ENCODE measurements around the gene LAMC2.
"Not testable (repeated sequence)": the region's sequence is repeated elsewhere in the genome, so short reads cannot be mapped to it uniquely, and the experiment has no call there.

LAMC2 gene

GRCh38 chr1:183270541-183271141 is 84.6 kb downstream of the LAMC2 start:
- DNase-seq: no peak

GRCh38 chr1:183272390-183272848 is 86.4 kb downstream of the LAMC2 start:
- no peak for DNase-seq

DNA sequence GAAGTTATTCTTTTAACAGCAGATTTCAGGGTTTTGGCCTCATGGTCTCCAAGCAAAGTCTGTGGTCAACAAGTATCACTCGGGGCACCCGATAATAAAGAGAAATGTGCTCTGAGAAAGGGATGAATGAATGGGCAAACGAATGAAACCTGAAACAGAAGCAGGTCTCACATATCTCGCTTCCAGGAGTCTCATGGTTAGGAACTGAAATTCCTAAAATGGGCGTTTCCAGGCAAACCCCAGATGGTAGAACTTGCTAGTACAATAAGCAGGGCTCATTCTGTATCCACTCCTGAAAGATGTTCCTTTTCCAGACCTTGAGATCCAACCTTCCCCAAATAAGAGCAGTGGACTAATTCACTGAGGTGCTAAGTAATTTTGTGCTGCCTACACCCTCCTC is 87.2 kb downstream of the LAMC2 start:
- DNase-seq: no peak

- DNase-seq: not testable (repeated sequence)
These were observed 87.9 kb downstream of the LAMC2 start for GRCh38 chr1:183273984-183274383.

DNA sequence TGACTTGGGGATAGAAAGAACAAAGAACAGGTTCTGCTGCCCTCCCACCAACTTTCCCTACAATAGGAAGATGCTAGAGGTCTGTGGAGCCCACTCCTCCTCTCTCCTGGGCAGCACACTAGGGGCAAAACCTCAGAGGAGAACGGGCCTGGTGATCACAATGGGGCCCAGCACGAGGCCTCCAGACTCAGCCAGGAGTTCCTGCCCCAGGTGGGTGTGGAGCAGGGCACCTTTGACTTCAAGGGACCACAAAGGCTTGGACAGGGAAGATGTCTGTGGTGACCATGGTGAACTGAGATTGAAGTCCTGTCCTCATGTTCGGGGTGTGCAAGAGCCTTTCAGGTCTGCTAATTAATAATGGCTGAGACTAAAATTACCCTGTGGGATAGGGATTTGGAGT is 88.8 kb downstream of the LAMC2 start:
- no peak for DNase-seq

- DNase-seq: no peak
These were observed 89.3 kb downstream of the LAMC2 start for GRCh38 chr1:183275322-183275721.

DNA sequence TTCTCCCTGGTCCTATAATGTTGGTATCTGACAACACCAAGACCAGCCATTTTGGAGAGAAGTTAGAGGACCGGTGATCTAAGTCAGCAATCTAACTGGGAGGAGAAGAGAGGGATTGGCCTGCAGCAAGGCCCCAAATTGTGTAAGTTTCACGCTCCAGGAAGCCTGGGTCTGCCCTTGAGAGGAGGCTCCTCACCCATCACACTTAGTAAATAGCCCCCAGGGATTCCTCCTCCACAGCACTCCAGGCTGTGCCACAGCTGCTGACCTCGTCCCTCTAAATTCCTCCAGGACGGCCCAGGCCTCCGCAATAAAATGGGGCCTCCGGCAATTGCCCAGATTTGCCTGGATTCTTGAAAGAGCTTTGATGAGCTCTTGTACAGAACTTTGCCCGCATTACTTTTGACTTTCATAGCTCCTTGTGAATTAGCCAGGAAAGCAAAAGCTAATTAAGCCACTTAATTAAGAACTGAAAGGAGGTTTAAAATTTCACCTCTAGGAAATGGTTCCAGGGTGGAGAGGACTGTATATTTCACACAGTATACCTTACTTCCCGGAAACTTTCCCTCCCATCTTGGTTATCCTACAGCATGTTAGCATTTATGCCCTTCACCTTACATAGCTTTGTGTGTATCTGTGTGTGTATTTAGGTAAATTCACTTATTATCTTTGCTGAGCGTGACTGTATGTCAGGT is 90.5 kb downstream of the LAMC2 start:
- DNase-seq: no peak

DNA sequence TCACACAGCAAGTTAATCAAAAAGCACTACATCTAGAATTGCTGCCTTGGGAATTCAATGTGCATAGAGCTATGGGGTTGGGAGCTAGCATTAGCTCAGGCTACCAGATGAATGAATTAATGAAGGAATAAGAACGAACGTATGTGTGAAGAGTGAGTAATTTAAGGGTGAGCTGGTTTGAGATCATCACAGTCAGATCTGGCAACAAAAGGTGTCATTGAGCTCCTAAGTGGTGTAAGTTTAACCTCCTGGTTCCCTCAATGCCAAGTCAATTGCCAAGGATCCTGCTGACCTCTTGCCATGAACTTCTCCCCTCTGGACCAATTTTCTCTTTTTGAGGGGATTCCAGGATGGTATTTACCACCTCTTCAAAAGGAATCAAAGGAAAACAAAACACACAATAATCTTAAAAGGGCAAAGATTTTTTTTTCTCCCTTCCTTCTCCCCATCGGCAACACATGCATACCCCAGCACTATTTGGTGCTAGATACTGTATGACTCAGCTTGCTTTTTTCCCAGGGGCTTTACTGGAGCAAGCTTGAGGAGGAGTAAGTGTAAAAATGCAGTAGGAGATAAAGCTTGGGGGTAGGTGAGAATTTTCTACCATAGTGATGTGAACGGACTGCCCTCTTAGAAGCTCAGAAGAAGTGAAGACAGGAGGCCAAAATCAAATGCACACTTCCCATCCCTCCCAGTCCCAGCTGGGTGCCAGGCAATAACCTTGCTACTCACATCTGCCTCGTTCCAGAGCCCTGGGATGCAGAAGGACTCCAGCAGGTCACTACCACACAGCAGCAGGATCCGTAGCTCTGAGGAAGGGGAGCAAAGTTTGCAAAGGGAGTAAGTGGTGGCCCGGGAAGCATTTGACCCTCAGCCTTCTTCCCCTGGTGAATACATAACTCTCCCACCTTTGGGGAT is 92.0 kb downstream of the LAMC2 start:
- DNase-seq: no peak

DNA sequence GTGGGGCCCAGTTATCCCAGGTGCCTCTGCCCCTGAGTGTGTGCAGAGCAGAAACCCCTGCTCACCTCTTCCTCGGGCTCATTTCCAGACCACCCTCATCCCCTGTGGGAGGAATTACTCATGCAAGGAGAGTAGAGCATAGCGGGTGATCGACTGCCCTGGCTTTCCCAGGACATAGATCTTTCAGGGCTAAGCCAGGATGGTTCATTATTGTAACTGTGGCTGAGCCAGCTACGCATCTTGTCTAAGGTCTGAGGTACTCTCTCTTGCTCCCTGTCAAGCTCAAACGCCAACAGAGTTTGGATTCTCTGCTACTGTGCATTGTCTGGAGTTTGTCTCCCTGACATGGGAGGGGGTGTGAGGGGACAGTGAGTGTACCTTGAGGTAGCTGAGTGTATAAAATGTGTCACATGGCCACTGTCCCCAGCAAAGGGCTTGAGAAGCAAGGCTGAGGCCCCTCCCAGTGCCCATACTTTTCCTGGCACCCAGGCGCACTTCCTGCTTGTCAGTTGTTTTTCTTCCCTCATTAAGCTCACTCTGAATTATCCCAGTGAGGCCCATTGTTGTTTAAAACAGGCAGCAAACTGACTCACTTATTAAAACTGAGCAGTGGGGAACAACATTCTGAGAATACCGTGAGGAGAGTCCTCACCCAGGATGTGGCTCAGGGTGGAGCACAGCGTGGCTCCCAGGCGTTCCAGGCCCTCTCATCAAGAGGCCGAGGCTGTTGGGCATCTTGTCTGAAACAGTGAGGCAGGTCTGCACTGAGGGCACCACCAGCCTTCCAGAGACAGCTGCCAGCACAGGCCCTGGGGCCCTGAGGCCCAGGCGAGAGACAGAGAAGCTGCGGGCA is 92.9 kb downstream of the LAMC2 start:
- no peak for DNase-seq

GRCh38 chr1:183279835-183280234 is 93.8 kb downstream of the LAMC2 start:
- DNase-seq: no peak

DNA sequence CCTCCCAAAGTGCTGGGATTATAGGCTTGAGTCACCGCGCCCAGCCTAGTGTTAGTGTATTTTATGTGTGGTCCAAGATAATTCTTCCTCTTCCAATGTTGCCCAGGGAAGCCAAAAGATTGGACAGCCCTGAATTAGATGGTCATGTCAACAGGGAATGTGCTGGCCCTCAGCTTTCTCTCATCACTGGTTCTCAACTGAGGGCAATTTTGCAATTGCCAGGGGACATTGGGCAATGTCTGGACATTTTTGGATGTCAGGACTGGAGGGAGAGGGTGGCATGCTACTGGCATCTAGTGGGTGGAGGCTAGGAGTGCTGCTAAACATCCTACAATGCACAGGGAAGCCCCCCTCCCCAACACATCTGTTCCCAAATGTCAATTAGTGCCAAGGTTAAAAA is 95.0 kb downstream of the LAMC2 start:
- DNase-seq: no peak

DNA sequence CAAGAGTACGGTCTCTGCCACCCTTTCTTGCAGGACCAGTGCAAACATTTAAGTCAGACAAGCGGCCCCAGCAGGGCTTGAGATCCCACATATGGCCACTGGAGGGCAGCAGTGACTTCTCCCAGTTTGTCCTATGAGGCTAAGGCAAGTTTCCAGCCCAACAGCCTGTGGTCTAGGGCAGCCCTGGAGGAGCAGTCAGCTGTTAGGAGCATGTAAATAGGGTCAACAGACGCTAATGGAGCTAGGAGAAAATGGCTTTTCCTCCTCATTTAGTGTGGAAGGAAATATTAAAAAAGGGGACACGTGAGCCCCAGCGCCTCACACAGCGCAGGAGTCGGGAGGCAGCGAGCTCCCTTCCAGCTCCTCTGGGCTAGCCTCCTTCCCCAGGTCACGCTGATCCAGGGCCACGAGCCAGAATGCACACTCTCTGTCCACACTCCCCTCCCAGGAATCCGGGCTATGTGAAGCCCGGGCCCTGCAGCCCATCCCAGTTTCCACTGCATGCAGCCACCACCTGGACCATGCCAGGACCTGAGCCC is 95.6 kb downstream of the LAMC2 start:
- DNase-seq: peak; percentile 60

GRCh38 chr1:183282101-183282855 is 96.2 kb downstream of the LAMC2 start:
- DNase-seq: no peak

- no peak for DNase-seq
These were observed 97.2 kb downstream of the LAMC2 start for GRCh38 chr1:183283286-183283685.

GRCh38 chr1:183284086-183284485 is 98.0 kb downstream of the LAMC2 start:
- no peak for DNase-seq

- DNase-seq: no peak
These were observed 99.2 kb downstream of the LAMC2 start for GRCh38 chr1:183285256-183285655.

- DNase-seq: no peak
These were observed 99.7 kb downstream of the LAMC2 start for GRCh38 chr1:183285746-183286145.

DNA sequence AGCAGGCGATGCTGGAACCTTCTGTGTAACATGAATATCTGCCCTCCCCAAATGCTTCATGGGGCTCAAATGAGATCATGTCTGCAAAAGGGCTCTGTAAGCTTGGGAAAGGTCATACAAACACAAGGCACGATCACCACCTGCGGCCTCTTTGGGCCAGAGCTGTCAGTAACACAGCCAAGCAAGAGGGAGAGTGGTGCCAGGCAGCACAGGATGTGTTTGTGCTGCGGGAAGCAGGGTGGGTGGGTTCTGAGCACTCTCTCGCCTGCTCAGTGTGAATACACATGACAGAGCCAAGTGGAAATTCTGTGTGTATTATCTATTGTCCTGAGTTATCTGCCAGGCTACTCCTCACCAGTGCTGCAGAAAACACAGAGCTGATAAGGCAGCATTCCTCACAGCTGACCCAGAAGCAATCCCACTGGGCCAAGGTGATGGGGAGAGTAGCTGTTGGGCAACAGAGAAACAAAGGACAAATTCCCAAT is 101.2 kb downstream of the LAMC2 start:
- no peak for DNase-seq

DNA sequence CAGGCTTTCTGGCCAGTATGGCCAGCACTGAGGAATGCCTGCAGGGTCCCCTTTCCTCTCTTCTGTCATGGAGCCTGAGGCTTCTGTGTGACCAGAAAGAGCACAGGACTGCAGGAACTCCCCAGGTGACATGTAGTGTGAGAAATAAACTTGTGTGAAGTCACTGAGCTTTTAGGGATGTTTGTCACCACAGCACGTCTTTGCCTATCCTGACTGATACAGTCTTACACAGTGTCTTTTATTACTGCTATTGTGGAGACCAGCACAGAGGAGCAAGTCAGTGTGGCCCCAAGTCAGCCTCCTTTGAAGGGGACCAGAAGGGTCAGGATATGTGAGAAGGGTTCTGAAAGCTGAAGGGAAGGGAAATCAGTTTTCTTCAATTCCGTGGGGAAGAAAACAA is 102.5 kb downstream of the LAMC2 start:
- no peak for DNase-seq

- DNase-seq: no peak
These were observed 103.0 kb downstream of the LAMC2 start for GRCh38 chr1:183289051-183289496.

DNA sequence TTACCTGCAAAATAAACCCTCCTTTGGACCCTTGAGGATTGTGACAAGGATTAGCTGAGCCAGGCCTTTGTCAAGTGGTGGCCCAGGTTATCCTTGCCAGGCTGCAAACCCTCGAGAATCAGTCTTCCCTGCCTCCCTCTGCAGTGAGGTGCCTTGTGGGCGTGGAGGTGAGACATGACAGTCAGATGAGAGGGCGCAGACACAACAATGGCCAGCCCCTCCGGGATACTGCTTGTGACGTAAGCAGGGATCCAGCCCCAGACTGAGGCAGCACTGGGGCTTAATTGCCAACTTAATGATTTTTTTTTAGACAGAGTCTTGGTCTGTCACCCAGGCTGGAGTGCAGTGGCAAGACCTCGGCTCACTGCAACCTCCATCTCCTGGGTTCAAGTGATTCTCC is 104.6 kb downstream of the LAMC2 start:
- no peak for DNase-seq
